Esophagus muscularis mucosa (tissue), 4 donors: ENCODE data around the gene HOXA10.

Experiments used
- EP300 ChIP-seq: sonication (generic); formaldehyde crosslinking; IDR thresholded peaks from one replicate; pipeline ENCODE4 v1.6.1; 2017; ENCODE audit warnings: antibody characterized with exemption
- POLR2A ChIP-seq: fragments of 450-650 bp; IDR thresholded peaks from one replicate; pipeline ENCODE4 v1.6.1; 2017; ENCODE audit warnings: antibody characterized with exemption, moderate library complexity, mild to moderate bottlenecking, low read depth
- POLR2AphosphoS5 ChIP-seq, 2 donors: sonication (generic); formaldehyde crosslinking; IDR thresholded peaks; one replicate each; pipeline ENCODE4 v1.6.1; 2017; ENCODE audit warnings: antibody characterized with exemption in 2 of 2
- TF ChIP-seq, protein P1 (sequence below), 3 experiments: fragments of 200-600 bp in 2 of 3; fragments of 450-650 bp in 1 of 3; sonication (generic) in 2 of 3; IDR thresholded peaks; one replicate each; pipeline ENCODE4 v1.5.1; 2017 to 2019; ENCODE audit warnings: antibody characterized with exemption in 3 of 3, mild to moderate bottlenecking in 2 of 3, moderate library complexity in 1 of 3

DNA sequence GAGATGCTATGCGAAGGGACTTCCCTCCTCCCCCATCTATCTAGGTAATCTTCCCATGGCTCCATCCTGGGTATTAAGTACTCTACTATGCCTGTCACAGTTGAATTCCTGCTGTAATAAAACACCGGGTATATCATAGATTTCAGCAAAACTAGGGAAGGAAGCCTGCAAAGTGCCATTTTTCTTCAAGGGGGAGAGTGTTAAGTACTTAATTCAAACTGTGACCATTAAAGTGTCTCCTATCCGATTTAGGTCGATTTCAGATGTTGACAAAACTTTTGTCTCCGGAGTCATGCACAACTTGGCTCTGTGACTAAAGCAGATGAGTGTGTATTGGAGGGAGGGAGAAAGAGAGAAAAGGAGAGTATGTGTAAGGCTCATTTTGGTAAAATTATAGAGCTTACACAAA, 48.1 kb downstream of the HOXA10 start:
- TF ChIP-seq, protein P1, sequence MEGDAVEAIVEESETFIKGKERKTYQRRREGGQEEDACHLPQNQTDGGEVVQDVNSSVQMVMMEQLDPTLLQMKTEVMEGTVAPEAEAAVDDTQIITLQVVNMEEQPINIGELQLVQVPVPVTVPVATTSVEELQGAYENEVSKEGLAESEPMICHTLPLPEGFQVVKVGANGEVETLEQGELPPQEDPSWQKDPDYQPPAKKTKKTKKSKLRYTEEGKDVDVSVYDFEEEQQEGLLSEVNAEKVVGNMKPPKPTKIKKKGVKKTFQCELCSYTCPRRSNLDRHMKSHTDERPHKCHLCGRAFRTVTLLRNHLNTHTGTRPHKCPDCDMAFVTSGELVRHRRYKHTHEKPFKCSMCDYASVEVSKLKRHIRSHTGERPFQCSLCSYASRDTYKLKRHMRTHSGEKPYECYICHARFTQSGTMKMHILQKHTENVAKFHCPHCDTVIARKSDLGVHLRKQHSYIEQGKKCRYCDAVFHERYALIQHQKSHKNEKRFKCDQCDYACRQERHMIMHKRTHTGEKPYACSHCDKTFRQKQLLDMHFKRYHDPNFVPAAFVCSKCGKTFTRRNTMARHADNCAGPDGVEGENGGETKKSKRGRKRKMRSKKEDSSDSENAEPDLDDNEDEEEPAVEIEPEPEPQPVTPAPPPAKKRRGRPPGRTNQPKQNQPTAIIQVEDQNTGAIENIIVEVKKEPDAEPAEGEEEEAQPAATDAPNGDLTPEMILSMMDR (IDR thresholded peaks at IDR 0.05) = no peak
- TF ChIP-seq EP300 (no peak), POLR2AphosphoS5 (IDR thresholded peaks at IDR 0.05) (no peak), POLR2A (no peak)
